Measurements from ENCODE around the gene RBM14. TPM values are rescaled to one million over a fixed set of nuclear protein-coding genes. Genes with fewer than 3 reads are reported as not detected.
"Not testable (repeated sequence)": the region's sequence is repeated elsewhere in the genome, so short reads cannot be mapped to it uniquely, and the experiment has no call there.

RBM14 gene, protein sequence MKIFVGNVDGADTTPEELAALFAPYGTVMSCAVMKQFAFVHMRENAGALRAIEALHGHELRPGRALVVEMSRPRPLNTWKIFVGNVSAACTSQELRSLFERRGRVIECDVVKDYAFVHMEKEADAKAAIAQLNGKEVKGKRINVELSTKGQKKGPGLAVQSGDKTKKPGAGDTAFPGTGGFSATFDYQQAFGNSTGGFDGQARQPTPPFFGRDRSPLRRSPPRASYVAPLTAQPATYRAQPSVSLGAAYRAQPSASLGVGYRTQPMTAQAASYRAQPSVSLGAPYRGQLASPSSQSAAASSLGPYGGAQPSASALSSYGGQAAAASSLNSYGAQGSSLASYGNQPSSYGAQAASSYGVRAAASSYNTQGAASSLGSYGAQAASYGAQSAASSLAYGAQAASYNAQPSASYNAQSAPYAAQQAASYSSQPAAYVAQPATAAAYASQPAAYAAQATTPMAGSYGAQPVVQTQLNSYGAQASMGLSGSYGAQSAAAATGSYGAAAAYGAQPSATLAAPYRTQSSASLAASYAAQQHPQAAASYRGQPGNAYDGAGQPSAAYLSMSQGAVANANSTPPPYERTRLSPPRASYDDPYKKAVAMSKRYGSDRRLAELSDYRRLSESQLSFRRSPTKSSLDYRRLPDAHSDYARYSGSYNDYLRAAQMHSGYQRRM
- 31.5 TPM for total RNA-seq

DNA sequence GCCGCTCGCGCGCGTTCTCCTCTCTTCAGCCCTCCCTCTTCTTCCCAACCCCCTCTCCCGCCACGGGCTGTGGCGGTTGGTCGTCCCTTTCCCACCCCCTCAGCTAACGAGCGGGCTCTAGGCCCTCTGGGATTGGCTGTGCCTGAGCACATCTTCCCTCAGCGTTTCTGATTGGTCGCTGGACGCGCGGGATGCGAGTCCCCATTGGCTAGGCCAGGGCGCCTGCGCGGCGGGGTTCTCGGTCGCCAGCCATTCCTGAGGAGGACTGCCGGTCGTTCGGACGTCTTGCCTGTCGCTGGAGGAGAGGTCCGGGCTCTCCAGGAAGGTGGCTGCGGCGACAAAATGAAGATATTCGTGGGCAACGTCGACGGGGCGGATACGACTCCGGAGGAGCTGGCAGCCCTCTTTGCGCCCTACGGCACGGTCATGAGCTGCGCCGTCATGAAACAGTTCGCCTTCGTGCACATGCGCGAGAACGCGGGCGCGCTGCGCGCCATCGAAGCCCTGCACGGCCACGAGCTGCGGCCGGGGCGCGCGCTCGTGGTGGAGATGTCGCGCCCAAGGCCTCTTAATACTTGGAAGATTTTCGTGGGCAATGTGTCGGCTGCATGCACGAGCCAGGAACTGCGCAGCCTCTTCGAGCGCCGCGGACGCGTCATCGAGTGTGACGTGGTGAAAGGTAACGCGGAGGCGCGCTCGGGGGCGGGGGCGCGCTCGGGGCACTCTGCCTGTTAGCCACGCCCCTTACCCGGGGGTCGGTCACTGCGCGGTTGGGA lies at the start of gene RBM14:
Gene RBM14 (plus strand): TSS at position 252 of the 776 bp plus-strand sequence. CDS start 91 bp downstream, at position 343.
- DNase-seq (ENCODE audit: low spot score) (peak; percentile 99), ATAC-seq (peak; percentile 86)

DNA sequence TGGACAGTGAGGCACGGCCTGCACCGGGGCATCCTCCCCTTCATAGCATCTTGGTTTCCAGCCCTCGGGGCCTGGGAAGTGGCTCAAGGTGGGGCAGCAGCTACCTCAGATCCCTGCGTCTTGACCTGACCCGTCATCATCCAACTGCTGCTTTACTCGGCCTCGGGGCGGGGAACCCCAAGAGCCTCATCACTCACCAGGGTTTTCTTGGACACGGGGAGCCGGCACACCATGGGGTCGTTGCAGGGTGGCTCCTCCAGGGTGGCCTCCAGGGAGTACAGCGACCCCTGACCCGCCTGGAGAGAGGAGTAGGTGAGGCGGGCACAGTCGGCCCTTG lies 48.7 kb upstream of the RBM14 start:
- DNase-seq (ENCODE audit: low spot score) (no peak), ATAC-seq (no peak)

DNA sequence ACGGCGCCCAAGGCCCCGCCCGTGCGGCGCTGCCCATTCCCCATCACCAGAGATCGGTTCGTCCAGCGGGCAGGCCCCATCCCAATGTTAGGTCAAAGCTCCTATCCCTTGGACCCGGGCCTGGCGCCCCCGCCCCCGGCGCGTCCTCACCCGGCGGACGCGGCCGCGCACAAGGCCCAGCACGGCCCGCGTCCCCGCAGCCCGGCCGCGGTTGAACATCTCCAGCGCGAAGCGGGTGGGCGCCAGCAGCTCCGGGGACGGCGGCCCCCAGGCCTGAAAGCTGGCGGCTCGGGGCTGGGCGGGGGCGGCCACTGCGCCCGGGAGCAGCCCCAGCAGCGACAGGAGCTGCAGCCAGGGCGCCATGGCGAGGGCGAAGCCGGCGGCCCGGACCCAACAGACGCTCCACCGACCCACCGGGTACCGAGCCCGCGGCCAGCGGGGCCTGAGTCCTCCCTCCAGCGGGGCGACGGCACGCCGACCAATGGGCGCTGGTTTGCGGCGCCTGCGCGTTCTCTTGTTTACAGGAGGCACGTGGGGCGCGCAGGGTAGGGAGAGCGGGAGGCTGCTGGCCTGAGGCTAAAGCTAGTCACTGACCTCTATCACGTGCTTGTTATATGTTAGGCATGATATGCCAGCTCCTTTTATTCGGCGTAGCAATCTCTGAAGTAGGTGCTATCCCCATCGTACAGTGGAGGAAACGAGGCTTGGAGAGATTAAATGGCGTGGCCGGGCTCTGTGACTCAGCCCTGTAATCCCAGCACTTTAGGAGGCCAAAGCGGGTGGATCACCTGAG lies 48.1 kb upstream of the RBM14 start, which contains the start of gene CTSF:
Gene CTSF (minus strand): TSS at position 483 of the 793 bp plus-strand sequence. CDS start 120 bp downstream, at position 363.
- ATAC-seq (peak; percentile 98), DNase-seq (ENCODE audit: low spot score) (peak; percentile 92)

DNA sequence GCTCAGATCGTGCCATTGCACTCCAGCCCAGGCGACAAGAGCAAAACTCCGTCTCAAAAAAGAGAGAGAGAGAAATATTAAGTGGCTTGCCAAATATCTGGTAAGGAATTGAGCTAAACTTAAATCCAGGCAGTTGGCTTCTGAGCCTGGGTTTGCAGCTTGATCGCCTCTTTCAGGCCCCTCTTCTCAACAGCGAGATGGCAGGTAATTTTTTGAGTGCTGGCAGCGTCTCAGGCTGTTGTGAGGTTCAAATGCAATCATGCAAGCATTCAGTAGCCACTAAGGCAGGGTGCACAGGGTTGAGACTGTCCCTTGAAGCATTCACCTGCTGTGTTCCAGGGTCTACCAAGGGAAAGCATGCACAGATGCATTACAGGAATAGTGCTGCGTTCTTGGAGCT lies 47.4 kb upstream of the RBM14 start:
- DNase-seq (ENCODE audit: low spot score) (no peak), ATAC-seq (no peak)

DNA sequence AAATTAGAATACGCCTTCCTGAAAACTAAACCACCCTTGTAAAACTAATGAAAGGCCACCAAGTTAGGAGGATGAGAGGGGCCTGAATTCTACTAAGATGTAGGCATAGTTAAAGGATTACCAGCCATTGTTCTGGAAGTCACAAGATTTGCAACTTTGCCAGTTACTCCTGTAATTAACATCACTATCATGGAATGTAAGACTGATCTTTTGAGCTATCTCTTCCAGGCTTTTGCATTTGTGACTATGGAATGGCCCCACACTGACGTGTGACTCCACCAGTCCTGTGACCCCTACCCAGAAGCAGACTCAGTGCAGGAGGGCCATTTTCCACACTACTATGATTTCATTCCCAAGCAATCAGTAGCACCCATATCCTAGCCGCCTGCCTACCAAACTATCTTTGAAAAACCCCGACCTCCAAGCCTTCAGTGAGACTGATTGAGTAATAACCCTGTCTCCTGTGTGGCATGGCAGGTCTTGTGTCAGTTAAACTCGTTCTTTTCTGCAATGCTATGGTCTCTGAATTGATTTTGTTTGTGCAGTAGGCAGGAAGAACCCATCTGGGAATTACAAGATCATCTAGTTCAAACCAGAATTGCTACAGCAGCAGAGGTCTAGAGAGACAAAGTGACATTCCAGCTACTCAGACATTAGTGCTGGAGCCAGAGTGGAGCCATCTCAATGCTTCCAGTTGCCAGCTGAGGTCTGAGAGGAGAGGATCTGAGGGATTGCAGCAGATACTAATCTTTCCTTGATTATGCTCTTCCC lies 46.2 kb upstream of the RBM14 start:
- DNase-seq (ENCODE audit: low spot score): no peak
- ATAC-seq: no peak

DNA sequence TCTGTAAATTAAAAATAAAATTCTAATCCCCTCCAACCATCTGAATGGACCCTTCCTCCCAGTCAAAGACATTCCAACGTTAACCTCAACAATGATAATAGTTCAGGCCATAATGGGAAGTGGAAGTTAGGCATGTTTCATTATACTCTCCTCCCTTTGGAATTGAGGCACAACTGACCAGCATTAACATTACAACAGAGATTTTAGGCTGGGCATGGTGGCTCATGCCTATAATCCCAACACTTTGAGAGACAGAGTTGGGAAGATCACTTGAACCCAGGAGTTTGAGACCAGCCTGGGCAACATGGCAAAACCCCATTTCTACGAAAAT lies 45.6 kb upstream of the RBM14 start:
- ATAC-seq (no peak), DNase-seq (ENCODE audit: low spot score) (no peak)

DNA sequence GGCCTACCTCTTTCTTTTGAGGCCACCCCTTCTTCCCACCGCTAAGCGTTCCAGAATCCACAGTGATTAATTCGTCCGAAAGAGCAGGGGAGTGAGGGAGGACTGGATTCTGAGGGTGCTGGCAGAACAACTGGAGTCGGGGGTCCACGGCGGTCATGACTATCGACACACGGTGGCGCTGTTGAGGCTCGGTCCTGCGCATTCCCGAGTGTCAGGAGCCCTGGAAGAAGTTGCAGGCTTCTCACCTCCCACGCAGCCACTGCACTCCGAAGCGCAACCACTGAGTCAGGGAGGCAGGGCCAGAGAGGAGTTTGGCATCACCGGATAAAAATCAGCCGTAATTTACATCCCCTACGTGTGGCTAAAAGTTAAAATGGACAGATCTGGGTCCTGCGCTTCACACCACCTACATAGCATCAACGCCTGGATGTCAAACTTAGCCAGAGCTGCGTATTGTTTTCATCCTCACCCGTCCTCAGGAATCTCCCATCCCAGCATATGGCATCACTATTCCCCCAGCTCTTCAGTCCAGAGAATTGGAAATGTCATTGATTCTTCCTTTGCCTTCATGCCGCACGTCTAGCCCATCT lies 37.3 kb upstream of the RBM14 start:
- peak; percentile 79 for DNase-seq (ENCODE audit: low spot score)
- ATAC-seq: peak; percentile 99

DNA sequence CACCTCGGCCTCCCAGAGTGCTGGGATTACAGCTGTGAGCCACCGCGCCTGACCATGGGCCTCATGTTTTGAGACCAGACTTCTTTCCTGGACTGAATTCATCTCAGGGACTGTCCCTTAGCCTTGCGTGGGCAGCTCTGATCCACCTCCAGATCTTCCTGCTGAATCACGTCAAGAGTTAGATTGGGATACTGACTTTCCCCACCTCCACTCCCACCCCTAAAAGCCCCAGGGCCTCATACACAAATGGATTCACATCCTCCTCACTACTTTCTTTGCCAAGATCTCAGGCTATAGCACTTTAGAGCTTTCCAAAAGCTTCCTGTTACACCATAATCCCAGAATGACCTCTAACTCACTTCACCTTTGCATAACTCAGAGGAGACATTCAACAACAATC lies 35.6 kb upstream of the RBM14 start:
- ATAC-seq (no peak), DNase-seq (ENCODE audit: low spot score) (no peak)

DNA sequence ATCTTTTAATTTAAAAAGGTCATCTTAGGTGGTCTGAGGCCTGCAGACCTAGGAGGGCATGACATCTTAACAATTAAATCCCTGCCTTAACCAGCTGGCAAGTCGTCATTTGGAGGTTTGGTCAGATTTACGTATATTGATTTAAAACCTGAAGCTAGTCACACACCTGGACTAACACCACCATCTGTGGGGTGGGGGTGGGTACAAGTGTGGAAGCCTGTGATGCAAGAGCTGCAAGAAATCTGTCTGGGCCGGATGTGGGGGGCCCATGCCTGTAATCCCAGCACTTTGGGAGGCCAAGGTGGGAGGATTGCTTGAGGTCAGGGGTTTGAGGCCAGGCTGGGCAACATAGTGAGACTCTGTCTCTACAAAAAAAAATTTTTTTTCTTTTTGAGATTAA lies 35.2 kb upstream of the RBM14 start:
- ATAC-seq (no peak), DNase-seq (ENCODE audit: low spot score) (no peak)

DNA sequence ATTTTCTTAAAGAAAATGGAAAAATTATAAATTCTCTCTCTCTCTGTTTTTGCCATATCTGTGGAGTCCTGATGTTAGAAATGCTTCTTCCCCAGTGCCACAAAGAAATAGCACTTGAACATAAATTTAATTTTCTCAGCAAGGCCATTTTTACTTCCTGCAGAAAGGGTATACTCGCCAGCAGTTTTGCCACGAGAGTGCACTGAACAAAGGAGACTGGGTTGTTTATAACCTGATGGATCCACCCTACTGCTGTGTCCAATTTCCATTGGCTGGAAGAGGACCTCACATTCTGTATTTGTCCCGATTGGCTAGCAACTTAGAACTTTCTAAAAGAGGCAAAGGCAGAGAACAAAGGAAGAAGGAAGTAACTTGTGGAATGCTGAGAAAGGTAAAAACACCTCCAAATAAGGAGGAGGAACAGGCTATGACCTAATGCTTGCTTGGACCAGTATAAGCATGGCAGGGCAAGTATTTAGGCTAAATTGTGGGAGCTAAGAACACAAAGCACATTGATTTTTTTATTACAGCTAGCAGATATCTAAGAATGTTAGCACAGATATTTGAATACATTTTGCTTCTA lies 33.8 kb upstream of the RBM14 start:
- DNase-seq (ENCODE audit: low spot score); ATAC-seq: not testable (repeated sequence)

DNA sequence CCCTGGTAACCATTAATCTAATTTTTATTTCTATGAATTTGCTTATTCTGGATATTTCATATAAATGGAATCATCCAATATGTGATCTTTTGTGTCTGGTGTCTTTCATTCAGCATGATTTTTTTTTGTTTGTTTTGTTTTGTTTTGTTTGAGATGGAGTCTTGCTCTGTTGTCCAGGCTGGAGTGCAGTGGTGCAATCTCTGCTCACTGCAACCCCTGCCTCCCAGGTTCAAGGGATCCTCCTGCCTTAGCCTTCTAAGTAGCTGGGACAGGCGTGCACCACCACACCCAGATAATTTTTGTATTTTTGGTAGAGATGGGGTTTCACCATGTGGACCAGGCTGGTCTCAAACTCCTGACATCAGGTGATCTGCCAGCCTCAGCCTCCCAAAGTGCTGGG lies 31.0 kb upstream of the RBM14 start:
- ATAC-seq: not testable (repeated sequence)

DNA sequence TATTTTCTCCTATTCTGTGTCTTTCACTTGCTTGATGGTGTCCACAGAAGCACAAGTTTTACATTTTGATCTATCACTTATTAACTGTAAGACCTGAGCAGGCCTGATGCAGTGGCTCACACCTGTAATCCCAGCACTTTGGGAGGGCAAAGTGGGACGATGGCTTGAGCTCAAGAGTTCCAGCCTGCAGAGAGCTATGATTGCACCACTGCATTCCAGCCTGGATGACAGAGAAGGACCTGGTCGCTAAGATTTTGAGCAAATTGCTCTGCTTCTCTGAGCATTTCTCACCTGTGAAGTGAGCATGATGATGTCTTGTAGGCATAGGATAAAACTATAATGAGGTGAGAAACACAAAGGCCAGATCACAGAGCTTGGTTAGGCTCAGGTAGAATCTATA lies 30.3 kb upstream of the RBM14 start:
- DNase-seq (ENCODE audit: low spot score) (no peak), ATAC-seq (no peak)

More for the DNA sequence above, 31.0 kb upstream of the RBM14 start:
- not testable (repeated sequence) for DNase-seq (ENCODE audit: low spot score)

DNA sequence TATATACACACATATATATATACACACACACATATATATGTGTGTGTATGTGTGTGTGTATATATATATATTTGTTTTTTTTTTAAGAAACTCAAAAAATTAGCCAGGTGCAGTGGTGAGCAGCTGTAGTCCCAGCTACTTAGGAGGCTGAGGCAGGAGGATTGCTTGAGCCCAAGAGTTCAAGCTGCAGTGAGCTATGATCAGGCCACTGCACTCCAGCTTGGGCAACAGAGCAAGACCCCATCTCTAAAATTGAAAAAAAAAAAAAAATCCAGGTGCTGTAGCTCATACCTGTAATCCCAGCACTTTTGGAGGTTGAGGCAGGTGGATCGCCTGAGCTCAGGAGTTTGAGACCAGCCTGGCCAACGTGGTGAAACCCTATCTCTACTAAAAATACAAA lies 27.1 kb upstream of the RBM14 start:
- not testable (repeated sequence) for ATAC-seq; DNase-seq (ENCODE audit: low spot score)

DNA sequence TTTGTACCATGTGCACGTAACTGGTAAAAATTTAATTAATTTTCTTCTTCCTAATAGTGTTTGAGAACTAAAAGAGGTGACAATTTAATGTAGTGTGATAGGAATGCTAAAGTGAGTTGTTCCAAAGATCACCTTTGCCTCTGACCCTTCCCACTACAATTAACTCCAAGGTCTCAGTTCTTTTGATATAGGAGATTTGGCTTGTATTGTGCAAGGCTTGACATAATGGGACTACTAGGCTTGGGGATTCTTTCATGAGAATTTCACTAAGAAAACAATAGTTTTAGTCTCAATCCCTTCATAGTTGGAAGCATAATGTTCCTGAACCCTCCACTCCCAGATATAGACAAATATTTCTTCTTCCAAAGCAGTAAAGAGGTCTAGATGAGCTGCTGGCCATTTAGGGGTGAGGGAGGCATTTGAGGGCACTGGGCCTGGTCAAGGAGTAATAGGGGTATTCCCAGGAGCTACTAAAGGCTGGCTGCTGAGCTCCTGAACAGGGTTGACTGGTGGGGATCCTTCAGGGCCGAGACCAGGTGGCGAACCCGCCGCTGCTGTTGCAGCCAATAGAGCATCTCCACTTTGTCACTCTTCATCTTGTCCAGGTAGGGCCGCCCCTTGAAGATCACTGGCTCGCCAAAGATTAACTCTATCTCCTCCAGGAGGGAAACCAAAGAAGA lies 26.3 kb upstream of the RBM14 start:
- ATAC-seq (no peak), DNase-seq (ENCODE audit: low spot score) (no peak)

DNA sequence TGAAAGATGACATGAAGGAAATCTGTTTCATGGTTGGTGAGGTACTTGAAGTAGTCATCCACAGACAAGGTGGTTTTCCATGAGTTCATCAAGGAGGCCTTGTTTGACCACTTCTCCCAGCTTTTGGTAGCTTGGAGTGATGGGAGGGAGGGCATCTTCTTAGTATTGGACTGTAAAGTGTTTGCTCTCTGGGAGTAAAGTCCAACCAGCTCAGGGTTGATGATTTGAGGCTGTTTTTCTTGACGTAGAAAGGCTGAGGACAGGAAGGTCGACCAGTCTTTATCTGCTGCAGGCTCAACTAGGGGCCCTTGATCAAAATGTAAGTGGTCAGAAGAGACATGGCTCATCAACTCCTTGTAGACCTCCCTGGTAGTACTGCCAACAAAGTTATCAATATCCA lies 25.3 kb upstream of the RBM14 start:
- DNase-seq (ENCODE audit: low spot score): no peak
- peak; percentile 5 for ATAC-seq

DNA sequence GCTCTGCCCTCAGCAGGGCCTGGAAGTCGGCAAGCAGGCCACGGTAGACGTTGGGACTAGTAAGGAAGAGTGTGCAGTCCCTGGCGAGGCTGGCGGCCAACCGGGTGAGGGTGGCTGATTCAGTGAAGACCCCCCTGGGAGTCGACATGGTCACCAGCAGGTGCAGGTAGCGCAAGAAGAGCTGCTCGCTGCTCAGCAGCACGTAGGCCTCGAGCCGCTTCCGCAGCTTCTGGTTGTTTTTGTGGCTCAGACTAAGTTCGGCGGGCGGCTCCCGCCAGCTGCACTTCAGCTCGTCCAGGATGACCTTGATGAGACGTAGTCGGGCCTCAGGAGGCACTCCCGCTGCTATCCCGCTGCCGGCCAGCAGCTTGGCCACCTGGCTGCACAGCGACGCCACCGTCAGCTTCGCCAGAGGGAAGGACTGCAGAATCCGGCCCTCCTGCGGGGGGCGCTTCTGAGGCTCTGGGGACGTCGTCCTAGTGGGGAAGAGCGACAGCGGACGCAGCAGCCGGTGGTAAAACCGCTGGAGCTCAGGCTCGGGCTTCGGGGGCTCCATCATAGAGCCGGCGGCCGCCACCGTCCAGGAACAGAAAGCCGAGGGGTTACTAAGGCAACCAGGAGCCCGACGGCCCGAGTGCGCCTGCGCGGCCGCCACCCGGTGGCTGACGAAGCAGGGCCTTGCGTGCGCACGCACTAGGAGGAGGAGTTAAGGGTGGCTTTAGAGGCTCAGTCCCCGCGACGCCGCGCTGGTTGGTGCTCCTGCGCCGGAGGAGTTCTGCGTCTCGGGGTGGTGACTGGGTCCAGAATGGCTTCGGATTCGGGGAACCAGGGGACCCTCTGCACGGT lies 23.8 kb upstream of the RBM14 start, which contains the start of the genes CCDC87 and CCS:
Gene CCDC87 (minus strand): TSS at position 607 of the 846 bp plus-strand sequence. CDS start 48 bp downstream, at position 559.
Gene CCS (plus strand): TSS at position 729 of the 846 bp plus-strand sequence. CDS start 77 bp downstream, at position 806.
- peak; percentile 99 for DNase-seq (ENCODE audit: low spot score)
- peak; percentile 90 for ATAC-seq

DNA sequence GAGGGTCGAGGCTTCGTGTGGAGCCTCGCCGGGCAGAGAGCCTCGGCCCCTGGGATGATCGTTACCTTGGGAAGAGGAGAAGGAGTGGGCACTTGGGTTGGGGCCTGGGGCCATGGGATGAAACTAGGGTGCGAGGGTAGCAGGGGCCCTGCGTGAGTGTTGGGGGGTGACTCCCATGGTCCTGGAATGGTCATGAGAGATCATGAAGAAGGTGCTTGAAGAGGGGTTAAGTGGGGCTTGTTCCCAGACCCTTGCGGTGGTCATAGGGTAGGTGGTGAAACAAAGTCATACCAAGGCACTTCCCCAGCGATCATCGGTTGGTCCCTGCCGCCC lies 23.2 kb upstream of the RBM14 start:
- DNase-seq (ENCODE audit: low spot score) (no peak), ATAC-seq (peak; percentile 18)

DNA sequence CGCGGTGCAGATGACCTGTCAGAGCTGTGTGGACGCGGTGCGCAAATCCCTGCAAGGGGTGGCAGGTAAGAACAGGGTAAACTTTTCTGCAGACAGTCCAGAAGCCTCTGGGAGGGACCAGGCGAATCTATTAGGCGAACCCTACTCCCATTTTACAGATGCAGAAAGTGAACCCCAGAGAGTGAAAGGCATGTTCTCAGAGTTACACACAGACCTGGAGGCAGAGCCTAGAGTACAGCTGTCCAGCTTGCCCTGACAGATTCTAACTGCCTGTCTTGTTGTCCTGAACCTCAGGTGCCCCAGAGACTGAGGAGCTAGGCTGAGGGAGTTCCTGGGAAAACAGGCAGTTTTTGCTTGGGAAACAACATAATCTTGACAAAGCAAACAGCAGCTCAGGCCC lies 22.8 kb upstream of the RBM14 start:
- peak; percentile 30 for ATAC-seq
- DNase-seq (ENCODE audit: low spot score): no peak

All from left lobe of liver (tissue), 2 donors.